GM23338 (cell line): ENCODE measurements around the gene ZNF516. TPM values are rescaled to one million over a fixed set of nuclear protein-coding genes. Genes with fewer than 3 reads are reported as not detected.

Experiments
- ATAC-seq: fragments of 200-7000 bp; cut with Tn5 transposase; 3 replicates; pipeline ENCODE4 v1.9.1; 2020
- DNase-seq: peaks from one replicate; pipeline ENCODE4 v3.0.0-alpha.2; 2015; ENCODE audit warnings: low spot score
- H2AFZ ChIP-seq: fragments of 200-600 bp; sonication (generic); 2 replicates; pipeline ENCODE4 v1.8.0; 2016; ENCODE audit warnings: antibody characterized with exemption, mild to moderate bottlenecking, moderate library complexity
- H3F3A ChIP-seq: fragments of 200-600 bp; sonication (generic); replicated peaks from 2 replicates; pipeline ENCODE4 v1.8.0; 2017; ENCODE audit warnings: antibody characterized with exemption, mixed run types, low read depth
- H3K27ac ChIP-seq: fragments of 200-600 bp; sonication (generic); 2 replicates; pipeline ENCODE4 v1.6.1; 2016; ENCODE audit warnings: low read depth
- H3K27me3 ChIP-seq: fragments of 200-600 bp; sonication (generic); 2 replicates; pipeline ENCODE4 v1.8.0; 2016; ENCODE audit warnings: mild to moderate bottlenecking, mixed run types, moderate library complexity; ENCODE audit not compliant: insufficient read depth
- H3K36me3 ChIP-seq: fragments of 200-600 bp; sonication (generic); 2 replicates; pipeline ENCODE4 v1.8.0; 2016; ENCODE audit warnings: mild to moderate bottlenecking; ENCODE audit not compliant: insufficient read depth
- H3K4me1 ChIP-seq: fragments of 200-600 bp; sonication (generic); 2 replicates; pipeline ENCODE4 v1.8.0; 2016; ENCODE audit warnings: mild to moderate bottlenecking, moderate library complexity; ENCODE audit not compliant: insufficient read depth
- H3K4me2 ChIP-seq: fragments of 200-600 bp; sonication (generic); 2 replicates; pipeline ENCODE4 v1.7.1; 2017; ENCODE audit warnings: mixed run types
- H3K4me3 ChIP-seq: fragments of 200-600 bp; sonication (generic); 2 replicates; pipeline ENCODE4 v1.6.1; 2016; ENCODE audit warnings: mixed run types
- H3K79me2 ChIP-seq: fragments of 200-600 bp; sonication (generic); replicated peaks from 2 replicates; pipeline ENCODE4 v1.8.0; 2017; ENCODE audit warnings: mild to moderate bottlenecking; ENCODE audit not compliant: insufficient read depth
- H3K9me2 ChIP-seq: fragments of 200-600 bp; sonication (generic); 2 replicates; pipeline ENCODE4 v1.8.0; 2017; ENCODE audit not compliant: insufficient read depth
- H4K20me1 ChIP-seq: fragments of 200-600 bp; sonication (generic); replicated peaks from 2 replicates; pipeline ENCODE4 v1.8.0; 2017; ENCODE audit warnings: mild to moderate bottlenecking; ENCODE audit not compliant: insufficient read depth
- H3K27ac Mint-ChIP-seq: 2 replicates; pipeline ENCODE4 v1.8.0; 2020; ENCODE audit warnings: inconsistent platforms, mild to moderate bottlenecking, moderate library complexity, mixed read lengths
- H3K27me3 Mint-ChIP-seq: 3 replicates; pipeline ENCODE4 v1.8.0; 2022; ENCODE audit warnings: low read depth, mild to moderate bottlenecking, moderate library complexity, mixed read lengths, inconsistent platforms; ENCODE audit not compliant: insufficient read depth, poor library complexity
- H3K36me3 Mint-ChIP-seq: 3 replicates; pipeline ENCODE4 v1.8.0; 2021; ENCODE audit warnings: low read depth, mild to moderate bottlenecking, inconsistent platforms, moderate library complexity, mixed read lengths
- H3K4me1 Mint-ChIP-seq: 3 replicates; pipeline ENCODE4 v1.8.0; 2020; ENCODE audit warnings: mild to moderate bottlenecking, inconsistent platforms, mixed read lengths
- H3K4me3 Mint-ChIP-seq: 3 replicates; pipeline ENCODE4 v1.8.0; 2021; ENCODE audit warnings: moderate library complexity, mild to moderate bottlenecking, inconsistent platforms, mixed read lengths
- H3K9me3 Mint-ChIP-seq: 3 replicates; pipeline ENCODE4 v1.8.0; 2020; ENCODE audit warnings: moderate library complexity, mild to moderate bottlenecking, inconsistent platforms, mixed read lengths
- CREB1 ChIP-seq: fragments of 250-450 bp; sonication (Bioruptor Pico); IDR thresholded peaks from 2 replicates; pipeline ENCODE4 v1.5.0; 2020; ENCODE audit warnings: low read depth, mild to moderate bottlenecking, moderate library complexity
- JUNB ChIP-seq: IDR thresholded peaks from one replicate; pipeline ENCODE4 v1.6.1; 2016; ENCODE audit warnings: antibody characterized with exemption; ENCODE audit not compliant: unreplicated experiment
- POLR2AphosphoS5 ChIP-seq: IDR thresholded peaks from 2 replicates; pipeline ENCODE4 v1.6.1; 2016; ENCODE audit warnings: antibody characterized with exemption, low read depth
- ZNF114 ChIP-seq: fragments of 250-450 bp; sonication (Bioruptor Pico); IDR thresholded peaks from 2 replicates; pipeline ENCODE4 v1.5.0; 2020; ENCODE audit warnings: mild to moderate bottlenecking, moderate library complexity
- ZNF331 ChIP-seq: fragments of 250-450 bp; sonication (Bioruptor Pico); IDR thresholded peaks from 2 replicates; pipeline ENCODE4 v1.5.0; 2020; ENCODE audit warnings: low read depth, mild to moderate bottlenecking, moderate library complexity
- polyA plus RNA-seq: library from polyadenylated mRNA; unstranded; fragments of >200 nt; fragmentation: Nextera tagmentation; extraction: Ambion mirVana; gene quantifications from 2 replicates; pipeline ENCODE4 v1.2.1, GENCODE V29; 2016
- total RNA-seq: library from RNA; depleted of rRNA; stranded (reverse); fragments of >200 nt; shearing (Covaris generic); gene quantifications from 2 replicates; pipeline ENCODE4 v1.2.3, GENCODE V29; 2014
- TF ChIP-seq, protein P1 (sequence below): IDR thresholded peaks from 2 replicates; pipeline ENCODE4 v1.6.1; 2016; ENCODE audit warnings: antibody characterized with exemption
- TF ChIP-seq, protein P2 (sequence below), 2 experiments: fragments of 200-600 bp in 1 of 2; sonication (generic) in 1 of 2; conservative IDR thresholded peaks; 2 replicates each; pipeline versions ENCODE4 v1.5.1 to v1.6.1; 2016 to 2017; ENCODE audit warnings: antibody characterized with exemption in 2 of 2, low read depth in 2 of 2, mild to moderate bottlenecking in 2 of 2, moderate library complexity in 1 of 2

The ZNF516 gene
- total and polyA plus RNA-seq, 2 experiments from 2014 or later = 11.9 to 24.2 TPM

DNA sequence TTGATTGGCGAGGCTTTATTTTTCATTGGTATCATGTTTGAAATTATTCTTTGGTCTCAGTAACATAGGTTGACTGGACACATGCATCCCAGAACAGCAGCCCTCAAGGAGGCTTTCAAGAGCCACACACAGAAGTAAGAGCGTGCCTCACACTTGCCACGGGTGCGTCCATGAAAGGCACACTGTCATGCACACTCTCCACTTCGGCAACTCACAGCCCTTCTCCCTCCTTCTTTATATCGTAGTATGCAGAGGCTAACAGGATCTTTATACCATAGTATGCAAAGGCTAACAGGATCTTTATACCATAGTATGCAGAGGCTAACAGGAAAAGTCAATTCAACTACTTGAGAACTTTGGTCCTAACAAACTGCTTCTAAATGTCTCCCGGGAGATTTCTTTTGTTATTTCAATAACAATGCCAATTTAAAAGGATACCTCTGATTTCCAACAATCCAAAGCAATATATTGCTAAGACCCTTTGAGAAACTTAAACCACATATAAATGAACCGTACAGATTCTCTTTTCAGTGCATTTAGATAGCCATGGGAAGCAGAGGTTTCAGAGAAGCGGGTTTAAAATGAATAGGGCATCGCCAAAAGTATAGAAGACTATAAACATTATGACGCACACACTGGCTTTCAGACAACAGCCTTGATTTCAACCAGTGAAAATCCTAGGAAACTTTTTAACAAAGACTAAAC lies 26.5 kb upstream of the ZNF516 start:
- Histone ChIP-seq H3K9me2 (0 out of 2 replicates have a peak, but pooled peaks cover 3% of the 10 kb centered on the region), H3K4me2 (peak overlapping the region; percentile 60), H2AFZ (peak overlapping the region; percentile 92), H3K4me1 (peaks cover 49% of the 10 kb centered on the region), H3K36me3 (no peaks in the 10 kb centered on the region), H3F3A (no peaks in the 10 kb centered on the region), H3K4me3 (0 out of 2 replicates have a peak overlapping the region, but pooled peaks have one; percentile 15), H4K20me1 (no peaks in the 10 kb centered on the region), H3K27ac (peak overlapping the region; percentile 81), H3K79me2 (no peaks in the 10 kb centered on the region), H3K27me3 (peaks cover 4% of the 10 kb centered on the region; the same call in 1 of the 2 replicates)
- H3K27me3 Mint-ChIP-seq = peaks cover 13% of the 10 kb centered on the region
- TF ChIP-seq, protein P1, sequence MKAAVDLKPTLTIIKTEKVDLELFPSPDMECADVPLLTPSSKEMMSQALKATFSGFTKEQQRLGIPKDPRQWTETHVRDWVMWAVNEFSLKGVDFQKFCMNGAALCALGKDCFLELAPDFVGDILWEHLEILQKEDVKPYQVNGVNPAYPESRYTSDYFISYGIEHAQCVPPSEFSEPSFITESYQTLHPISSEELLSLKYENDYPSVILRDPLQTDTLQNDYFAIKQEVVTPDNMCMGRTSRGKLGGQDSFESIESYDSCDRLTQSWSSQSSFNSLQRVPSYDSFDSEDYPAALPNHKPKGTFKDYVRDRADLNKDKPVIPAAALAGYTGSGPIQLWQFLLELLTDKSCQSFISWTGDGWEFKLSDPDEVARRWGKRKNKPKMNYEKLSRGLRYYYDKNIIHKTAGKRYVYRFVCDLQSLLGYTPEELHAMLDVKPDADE = no peak
- TF ChIP-seq ZNF114 (CRISPR knock-in tag) (no peak), POLR2AphosphoS5 (no peak), ZNF331 (CRISPR knock-in tag) (no peak)
- peak; percentile 19 for ATAC-seq
- DNase-seq = peak; percentile 28
- H3K9me3 Mint-ChIP-seq = no peaks in the 10 kb centered on the region
- H3K4me1 Mint-ChIP-seq = peaks cover 52% of the 10 kb centered on the region
- no peaks in the 10 kb centered on the region for H3K36me3 Mint-ChIP-seq
- H3K27ac Mint-ChIP-seq = peak overlapping the region; percentile 53; the same call in 1 of the 2 replicates
- H3K4me3 Mint-ChIP-seq = peak overlapping the region; percentile 6; the same call in 1 of the 3 replicates

DNA sequence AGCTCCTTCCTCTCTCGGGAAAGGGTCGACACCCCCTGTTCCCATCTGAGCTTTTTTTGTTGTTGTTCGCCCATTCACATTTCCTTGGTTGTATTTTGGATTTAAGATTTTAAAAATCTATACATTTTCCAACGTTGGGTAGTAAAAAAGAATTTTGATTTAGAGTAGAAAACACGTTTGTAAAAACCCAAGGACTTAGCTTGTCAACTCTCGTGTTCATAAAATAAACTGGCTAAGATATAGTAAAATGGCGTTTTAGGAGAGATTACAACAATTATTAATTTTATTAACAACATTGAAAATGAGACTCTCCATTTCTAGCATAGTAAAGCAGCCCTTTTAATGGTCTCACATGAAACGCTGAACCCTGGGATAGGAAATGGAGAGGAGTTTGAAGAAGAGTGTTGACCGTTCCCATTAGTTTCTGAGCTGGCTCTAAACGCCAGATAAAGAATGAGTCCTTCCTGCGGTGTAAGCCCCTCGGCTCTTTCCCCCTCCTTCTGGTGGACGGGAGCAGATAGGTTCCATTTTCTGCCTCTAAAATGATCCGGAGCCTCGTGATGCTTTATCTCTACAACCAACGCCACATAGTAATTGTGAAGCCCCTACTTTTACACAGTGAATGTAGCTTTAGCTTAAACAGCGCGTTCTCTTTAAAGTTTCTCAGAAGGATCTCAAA lies 24.0 kb upstream of the ZNF516 start:
- H4K20me1 ChIP-seq = no peaks in the 10 kb centered on the region
- peak; percentile 57 for ATAC-seq
- H3K27ac Mint-ChIP-seq = peak overlapping the region; percentile 95; the same call in 1 of the 2 replicates

DNA sequence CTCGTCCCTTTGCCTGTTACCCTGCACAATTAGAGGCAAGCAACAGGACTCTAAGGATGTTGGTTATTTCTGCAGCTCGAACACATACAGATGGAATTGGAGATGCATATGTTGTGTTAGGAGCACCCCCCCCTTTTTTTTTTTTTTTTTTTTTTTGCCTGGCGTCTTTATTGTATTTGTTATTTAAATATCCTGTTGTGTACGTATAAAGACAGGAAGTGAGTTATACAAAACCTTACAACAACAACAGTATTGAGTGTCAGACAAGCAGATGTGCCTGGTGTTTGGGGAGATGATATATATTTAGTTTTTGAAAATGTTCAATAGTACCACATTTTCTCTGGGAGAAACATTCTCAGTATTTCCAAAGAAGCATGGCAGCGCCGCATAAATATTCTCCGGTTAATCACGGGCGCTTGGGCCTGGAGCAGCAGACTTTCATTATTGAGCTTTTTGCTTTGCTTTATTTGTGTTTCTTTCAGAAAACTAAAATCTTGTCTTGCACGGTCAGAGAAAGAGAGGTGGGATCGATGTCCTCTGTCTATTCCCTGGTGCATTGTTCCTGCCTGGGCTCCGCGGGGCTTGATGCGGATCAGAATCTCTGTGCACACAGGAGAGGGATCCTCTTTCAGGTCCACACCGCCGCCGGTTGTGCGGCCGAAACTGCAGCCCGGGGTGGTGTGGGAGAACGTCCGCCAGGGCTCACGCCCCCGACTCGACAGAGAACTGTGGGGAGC lies 23.2 kb upstream of the ZNF516 start:
- Mint-ChIP-seq H3K4me1 (peaks cover 44% of the 10 kb centered on the region), H3K27me3 (peaks cover 9% of the 10 kb centered on the region), H3K9me3 (no peaks in the 10 kb centered on the region), H3K4me3 (peak overlapping the region; percentile 87), H3K36me3 (no peaks in the 10 kb centered on the region), H3K27ac (peak overlapping the region; percentile 95)
- DNase-seq (peak; percentile 74), ATAC-seq (peak; percentile 87)
- Histone ChIP-seq H3K4me2 (peak overlapping the region; percentile 92), H3K27ac (peak overlapping the region; percentile 75; the same call in 1 of the 2 replicates), H3K9me2 (0 out of 2 replicates have a peak, but pooled peaks cover 3% of the 10 kb centered on the region), H3K36me3 (no peaks in the 10 kb centered on the region), H3F3A (no peaks in the 10 kb centered on the region), H3K4me3 (peak overlapping the region; percentile 69), H3K27me3 (peaks cover 4% of the 10 kb centered on the region; the same call in 1 of the 2 replicates), H2AFZ (peak overlapping the region; percentile 91), H3K4me1 (peaks cover 40% of the 10 kb centered on the region), H3K79me2 (no peaks in the 10 kb centered on the region), H4K20me1 (no peaks in the 10 kb centered on the region)
- 0 out of 2 replicates have a peak, but pooled peaks have one; percentile 10 for TF ChIP-seq CREB1 (CRISPR knock-in tag)
- TF ChIP-seq, protein P2, sequence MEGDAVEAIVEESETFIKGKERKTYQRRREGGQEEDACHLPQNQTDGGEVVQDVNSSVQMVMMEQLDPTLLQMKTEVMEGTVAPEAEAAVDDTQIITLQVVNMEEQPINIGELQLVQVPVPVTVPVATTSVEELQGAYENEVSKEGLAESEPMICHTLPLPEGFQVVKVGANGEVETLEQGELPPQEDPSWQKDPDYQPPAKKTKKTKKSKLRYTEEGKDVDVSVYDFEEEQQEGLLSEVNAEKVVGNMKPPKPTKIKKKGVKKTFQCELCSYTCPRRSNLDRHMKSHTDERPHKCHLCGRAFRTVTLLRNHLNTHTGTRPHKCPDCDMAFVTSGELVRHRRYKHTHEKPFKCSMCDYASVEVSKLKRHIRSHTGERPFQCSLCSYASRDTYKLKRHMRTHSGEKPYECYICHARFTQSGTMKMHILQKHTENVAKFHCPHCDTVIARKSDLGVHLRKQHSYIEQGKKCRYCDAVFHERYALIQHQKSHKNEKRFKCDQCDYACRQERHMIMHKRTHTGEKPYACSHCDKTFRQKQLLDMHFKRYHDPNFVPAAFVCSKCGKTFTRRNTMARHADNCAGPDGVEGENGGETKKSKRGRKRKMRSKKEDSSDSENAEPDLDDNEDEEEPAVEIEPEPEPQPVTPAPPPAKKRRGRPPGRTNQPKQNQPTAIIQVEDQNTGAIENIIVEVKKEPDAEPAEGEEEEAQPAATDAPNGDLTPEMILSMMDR (conservative IDR thresholded peaks at IDR 0.05; ENCODE audit: low read depth in 2 of 2) = no peak
- TF ChIP-seq, protein P1 = no peak

More for the DNA sequence above, 24.0 kb upstream of the ZNF516 start:
- Histone ChIP-seq H3K4me2 (peak overlapping the region; percentile 92), H3K27ac (0 out of 2 replicates have a peak overlapping the region, but pooled peaks have one; percentile 75), H3F3A (no peaks in the 10 kb centered on the region), H3K4me1 (peaks cover 40% of the 10 kb centered on the region), H3K79me2 (no peaks in the 10 kb centered on the region), H2AFZ (peak overlapping the region; percentile 91), H3K9me2 (0 out of 2 replicates have a peak, but pooled peaks cover 3% of the 10 kb centered on the region), H3K4me3 (peak overlapping the region; percentile 69), H3K27me3 (peaks cover 4% of the 10 kb centered on the region; the same call in 1 of the 2 replicates), H3K36me3 (no peaks in the 10 kb centered on the region)
- no peaks in the 10 kb centered on the region for H3K36me3 Mint-ChIP-seq
- H3K4me1 Mint-ChIP-seq = peaks cover 44% of the 10 kb centered on the region
- H3K27me3 Mint-ChIP-seq = peaks cover 13% of the 10 kb centered on the region
- peak overlapping the region; percentile 87 for H3K4me3 Mint-ChIP-seq
- H3K9me3 Mint-ChIP-seq = no peaks in the 10 kb centered on the region
- TF ChIP-seq JUNB = no peak
- peak; percentile 64 for DNase-seq
